Islet precursor cell (in vitro differentiated cells): ENCODE measurements around the gene PTEN.
"Not testable (repeated sequence)": the region's sequence is repeated elsewhere in the genome, so short reads cannot be mapped to it uniquely, and the experiment has no call there.

ENCODE experiments used
- DNase-seq: peaks from one replicate; pipeline ENCODE4 v3.0.0-alpha.2; 2018

PTEN gene

GRCh38 chr10:87863053-87863943 lies at the start of gene PTEN, which contains the start of gene KLLN:
Gene PTEN (plus strand): TSS chr10:87863625. CDS start chr10:87864470, 845 bp downstream.
Gene KLLN (minus strand): TSS chr10:87863533. CDS start chr10:87862487, 1,046 bp downstream.
- DNase-seq = peak; percentile 95

DNA sequence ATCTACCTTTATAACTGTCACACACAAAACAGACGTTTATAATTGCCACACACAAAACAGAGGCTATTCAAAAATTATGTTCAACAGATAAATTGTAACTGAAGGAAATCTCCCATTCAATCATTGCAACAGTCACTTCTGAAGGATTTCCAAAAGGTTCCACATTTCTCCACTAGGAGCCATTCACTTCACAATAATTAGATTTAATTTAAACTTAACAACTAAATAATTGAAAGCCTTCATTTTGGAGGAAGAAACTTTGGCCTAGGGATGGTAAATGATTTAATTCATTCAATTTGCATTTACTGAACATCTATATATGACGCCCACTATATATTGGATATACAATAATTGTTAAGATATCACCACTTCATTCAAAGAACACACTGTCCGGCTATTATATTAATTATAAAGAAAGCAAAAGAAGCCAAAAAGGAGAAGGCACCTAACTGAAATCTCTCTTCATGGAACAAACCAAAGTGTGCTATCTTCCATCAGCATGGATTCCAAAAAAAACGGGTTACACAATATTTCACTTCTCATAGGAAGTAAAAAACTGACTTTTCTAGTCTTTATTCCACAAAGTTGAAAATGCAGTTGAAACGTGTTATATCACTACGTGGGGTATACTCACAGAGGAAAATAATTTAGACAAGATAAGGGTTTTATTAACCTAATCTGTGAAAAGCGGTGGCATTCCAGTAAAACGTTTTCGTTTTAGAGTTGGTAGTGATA lies 47.1 kb upstream of the PTEN start:
- no peak for DNase-seq

DNA sequence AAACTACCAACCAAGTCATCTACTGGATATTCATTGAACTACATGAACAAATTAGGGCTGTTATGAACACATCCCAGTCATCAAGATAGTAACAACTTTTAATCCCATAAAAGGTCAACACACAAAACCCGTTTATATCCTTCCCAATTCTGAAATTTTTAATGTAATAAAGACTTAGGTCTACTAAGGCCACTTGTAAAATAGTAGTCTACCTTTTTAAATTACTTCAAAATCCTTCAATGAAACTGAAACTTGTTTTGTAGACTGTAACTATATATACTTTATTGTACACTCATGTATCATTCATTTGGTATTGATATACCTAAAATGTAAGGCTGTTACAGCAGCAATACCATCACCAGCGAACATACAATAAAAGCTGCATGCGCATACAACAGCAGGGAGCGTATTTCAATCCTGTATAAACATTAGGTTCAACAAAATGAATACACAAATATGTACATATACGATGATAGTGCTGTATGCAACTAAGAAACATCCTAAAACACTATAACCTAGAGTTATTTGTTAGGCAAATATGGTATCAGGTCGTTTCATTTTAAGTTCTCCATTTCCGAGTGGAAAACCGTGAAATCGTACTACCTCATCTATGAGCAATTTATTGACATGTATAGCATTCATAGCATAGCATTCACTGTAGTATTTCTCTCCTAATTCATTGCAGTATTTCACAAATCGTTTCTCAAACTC lies 46.4 kb upstream of the PTEN start:
- no peak for DNase-seq

DNA sequence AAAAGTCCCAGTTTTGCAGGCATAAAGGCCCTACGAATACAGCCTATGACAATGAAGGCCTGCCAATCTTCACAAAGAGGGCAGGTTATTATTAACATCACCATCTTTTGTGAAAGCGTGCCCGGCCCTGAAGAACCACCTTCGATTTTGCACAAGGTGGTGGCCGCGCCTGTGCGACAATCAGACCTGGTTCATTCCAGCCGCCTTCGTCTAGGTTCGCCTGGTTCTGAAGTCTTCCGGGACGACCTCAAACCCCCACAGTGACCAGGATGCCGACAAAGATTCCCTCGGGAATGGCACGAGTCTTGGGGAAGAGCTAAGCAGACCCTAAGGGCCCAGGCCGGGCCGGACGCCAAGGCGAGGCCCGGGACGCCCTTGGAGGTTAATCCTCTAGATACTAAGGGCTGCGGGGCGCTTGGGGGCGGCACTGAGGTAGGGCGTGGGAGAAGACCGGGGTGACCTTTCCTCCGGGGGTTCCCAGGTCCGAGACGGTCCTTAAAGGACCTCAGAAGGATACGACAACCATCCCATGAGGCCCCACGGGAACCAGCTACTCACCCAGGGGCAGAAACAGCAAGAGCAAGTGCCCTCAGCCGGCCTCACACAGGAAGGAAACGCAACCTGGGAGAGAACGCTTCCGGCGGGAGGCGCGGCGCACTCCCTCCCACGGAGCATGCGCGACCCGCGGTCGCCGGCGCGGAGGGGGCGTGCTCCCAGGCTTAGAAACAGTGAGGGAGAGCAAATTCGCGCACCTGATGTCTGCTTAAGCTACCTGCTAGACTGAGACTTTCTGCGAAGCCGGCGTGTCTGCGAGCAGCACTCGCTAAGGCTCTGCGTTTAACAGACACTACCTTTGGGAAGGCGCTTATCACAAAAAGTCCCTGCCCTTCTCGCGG lies 45.6 kb upstream of the PTEN start, which contains the start of gene ATAD1:
ATAD1 (minus strand) TSS at position 618 of the 896 bp plus-strand sequence. CDS start 3,627 bp downstream, outside the sequence.
- peak; percentile 95 for DNase-seq

GRCh38 chr10:87818505-87819288 lies 44.7 kb upstream of the PTEN start:
- peak; percentile 50 for DNase-seq

DNA sequence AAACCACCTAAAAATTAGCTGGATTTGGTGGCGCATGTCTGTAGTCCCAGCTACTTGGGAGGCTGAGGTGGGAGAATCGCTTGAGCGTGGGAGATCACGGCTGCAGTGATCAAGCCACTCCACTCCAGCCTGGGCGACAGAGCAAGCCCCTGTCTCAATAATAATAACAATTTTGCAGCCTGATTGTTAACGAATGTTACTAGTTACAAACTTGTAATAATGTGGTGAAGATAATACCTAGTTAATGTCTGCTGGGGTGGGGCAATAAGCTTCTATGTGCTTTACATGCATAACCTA lies 44.2 kb upstream of the PTEN start:
- no peak for DNase-seq

DNA sequence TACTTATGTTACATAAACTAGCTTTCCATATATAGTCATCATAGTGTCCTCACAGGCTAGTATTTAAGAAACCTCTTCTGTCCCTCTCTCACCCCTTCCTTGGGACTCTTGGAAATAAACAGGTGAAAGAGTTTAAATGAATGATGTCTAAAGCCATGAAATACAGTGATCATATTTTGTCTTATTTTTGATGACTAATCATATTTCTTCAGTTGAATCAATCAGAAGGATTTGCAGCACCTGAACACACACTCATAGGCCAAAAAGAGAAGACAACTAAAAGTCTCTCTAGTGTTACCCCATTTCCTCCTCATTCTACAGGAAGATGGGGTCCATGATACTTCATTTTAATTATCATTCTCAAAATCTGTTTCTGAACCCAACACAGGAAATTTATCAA lies 36.8 kb upstream of the PTEN start:
- no peak for DNase-seq

- no peak for DNase-seq
Measured at GRCh38 chr10:87827681-87828080, 35.7 kb upstream of the PTEN start.

GRCh38 chr10:87829051-87829450 lies 34.4 kb upstream of the PTEN start:
- DNase-seq = not testable (repeated sequence)

DNA sequence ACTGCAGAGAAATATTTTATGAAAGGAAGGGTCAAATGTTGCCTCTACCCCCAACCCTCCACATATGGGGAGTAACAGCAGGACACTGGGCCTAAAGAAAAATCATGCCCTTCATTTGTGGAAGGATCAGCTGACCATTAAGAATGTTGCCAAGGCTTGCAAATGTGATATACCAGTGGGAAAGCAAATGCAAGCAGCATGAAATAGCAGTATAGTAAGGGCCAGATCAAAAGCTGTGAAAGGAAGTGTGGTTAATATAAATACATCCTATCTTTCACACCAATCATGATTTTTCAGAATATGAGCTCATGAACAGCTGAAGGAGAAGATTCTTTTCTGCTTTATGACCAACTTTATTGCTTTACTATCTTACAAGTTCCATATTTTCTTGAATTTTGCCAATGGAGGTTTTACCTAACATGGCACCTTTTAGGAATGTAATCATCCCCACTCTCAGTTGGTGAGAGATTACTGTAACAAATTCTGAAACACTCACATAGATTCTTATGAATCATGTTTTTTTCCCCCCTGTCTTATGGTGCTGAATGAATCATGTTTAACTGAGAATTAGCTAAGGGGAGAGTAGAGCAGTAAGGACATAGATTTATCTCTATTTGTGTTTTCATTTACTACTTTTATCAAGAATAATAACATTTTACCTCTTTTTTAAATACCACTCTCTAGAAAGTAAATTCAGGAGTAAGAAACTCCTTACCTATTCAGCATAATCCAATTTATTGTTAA lies 33.3 kb upstream of the PTEN start:
- DNase-seq = no peak

GRCh38 chr10:87836098-87836497 lies 27.3 kb upstream of the PTEN start:
- no peak for DNase-seq

DNA sequence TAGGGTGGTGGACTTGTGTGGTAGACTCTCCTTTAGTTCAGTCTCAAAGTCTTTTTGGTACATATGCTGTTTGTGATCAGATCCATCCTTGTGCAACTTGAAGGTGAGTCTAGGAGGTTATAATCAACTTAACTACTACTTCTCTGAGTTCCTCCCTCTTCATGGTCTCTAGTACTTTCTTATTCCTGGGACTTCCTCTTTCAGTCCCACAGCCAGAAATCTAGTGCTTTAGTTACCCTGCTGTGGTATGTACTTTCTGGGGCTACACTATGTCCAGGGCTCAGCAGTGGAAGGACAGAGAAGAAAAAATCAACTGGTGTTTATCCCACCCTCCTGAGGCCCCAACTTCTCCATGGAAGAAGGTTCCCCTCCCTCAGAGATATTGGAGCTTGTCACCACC lies 26.0 kb upstream of the PTEN start:
- DNase-seq = no peak

GRCh38 chr10:87838650-87839049 lies 24.8 kb upstream of the PTEN start:
- no peak for DNase-seq

DNA sequence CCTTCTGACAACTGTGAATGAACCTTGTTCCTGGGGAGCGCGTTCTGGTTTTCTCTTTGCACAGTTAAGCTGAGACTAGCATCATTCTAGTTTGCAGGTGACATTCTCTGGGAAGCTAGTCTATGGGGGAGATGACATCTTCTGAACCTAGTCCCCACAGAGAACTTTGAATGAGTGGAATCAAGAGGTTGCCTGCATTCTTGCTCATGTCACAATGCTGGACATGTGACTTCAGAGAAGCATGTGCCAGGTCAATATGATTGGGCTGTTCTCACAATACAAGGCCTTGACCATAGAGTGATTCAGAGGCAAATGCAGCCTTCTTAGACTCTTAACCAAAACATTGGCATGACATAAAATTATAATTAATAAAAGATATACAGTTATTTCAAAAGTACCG lies 22.2 kb upstream of the PTEN start:
- no peak for DNase-seq

DNA sequence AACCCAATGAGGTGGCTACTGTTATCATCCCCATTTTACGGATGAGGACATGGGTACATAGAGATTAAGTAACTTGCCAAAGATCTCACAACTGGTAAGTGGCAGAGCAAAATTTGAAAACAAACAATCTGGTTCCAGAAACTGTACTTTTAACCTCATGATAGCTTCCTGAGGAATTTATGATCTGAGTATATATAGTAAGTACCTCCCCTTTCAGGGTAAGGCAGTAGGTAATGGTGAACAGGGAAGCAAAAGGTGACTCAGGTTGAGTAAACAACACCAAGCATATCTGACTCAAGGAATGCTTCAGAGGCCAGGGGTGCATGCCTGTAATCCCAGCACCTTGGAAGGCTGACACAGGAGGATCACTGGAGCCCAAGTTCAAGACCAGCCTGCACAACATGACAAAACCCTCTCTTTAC lies 21.2 kb upstream of the PTEN start:
- peak; percentile 63 for DNase-seq

DNA sequence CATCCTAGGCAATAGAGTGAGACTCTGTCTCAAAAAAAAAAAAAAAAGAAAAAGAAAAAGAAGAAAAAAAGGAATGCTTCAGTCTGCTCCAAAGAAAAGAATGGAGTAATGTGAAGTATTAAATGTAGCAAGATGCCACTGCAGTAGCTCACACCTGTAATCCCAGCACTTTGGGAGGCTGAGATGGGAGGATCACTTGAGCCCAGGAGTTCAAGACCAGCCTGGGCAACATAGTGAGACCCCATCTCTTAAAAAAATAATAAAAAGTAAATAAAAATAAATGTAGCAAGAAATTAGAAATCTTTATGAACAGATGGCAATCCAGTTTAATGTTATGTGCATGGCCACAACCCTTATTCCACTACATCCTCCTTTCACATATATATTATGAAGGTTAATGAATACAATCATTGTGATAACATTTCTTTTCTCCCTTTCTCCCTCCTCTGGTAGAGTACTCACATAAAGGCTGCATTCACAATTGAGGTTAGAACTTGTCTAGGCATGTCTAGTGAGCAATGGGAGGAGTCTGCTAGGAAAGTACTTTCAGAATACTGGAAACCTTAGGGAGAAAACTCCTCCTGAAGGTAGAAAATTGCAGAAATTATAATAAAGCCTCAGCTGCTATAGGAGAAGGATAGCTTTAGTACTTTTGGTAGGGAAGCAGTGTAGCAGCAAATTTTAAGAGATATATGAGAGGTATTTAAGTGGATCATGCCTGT lies 20.5 kb upstream of the PTEN start:
- no peak for DNase-seq

DNA sequence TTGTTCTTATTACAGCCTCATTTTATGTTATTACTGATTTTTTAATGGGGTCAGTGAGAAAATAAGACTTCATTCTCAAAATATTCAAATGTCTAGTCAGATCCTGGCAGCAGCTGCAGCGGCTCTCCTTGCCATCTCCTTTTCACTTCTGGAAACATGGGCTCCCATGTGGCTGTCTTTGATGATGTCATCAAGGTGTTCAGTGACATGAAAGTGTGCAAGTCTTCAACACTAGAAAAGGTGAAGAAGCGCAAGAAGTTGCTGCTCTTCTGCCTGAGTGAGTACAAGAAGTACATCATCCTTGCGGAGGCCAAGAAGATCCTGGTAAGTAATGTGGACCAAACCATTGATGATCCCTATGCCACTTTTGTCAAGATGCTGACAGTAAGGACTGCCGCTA lies 19.7 kb upstream of the PTEN start:
- no peak for DNase-seq

DNA sequence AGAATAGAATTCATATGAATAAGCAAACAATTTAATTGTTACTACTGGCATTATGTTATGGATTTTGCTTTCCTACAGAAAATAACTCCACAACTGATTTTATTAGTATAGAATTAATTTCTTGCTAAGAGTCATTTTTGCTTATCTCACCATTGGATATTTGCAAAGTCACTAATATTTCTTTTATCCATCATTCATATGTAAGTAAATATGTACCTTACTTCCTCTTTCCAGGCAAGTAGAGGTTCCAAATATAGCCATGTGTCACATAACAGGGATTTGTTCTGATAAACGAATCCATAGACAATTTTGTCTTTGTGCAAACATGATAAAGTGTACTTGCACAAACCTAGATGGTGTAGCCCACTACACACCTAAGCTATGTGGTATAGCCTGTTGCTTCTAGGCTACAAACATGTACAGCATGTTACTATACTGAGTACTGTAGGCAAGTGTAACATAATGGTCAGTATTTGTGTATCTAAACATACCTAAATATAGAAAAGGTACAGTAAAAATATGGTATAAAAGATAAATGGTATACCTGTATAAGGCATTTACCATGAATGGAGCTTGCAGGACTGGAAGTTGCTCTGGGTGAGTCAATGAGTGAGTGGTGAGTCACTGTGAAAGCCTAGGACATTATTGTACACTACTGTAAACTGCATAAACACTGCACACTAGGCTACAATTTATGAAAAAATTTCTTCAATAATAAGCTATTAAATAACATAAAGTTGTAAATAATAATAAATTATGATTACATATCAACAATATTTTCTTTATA lies 18.4 kb upstream of the PTEN start:
- no peak for DNase-seq

GRCh38 chr10:87845624-87845998 lies 17.8 kb upstream of the PTEN start:
- DNase-seq = no peak
